Testis (tissue), 3 donors: ENCODE data around the gene SYNE2. TPM values are rescaled to one million over a fixed set of nuclear protein-coding genes. Genes with fewer than 3 reads are reported as not detected.

ENCODE experiments used
- DNase-seq: peaks from one replicate; pipeline ENCODE4 v3.0.0-alpha.2; 2019
- H3K27ac ChIP-seq, 2 donors: fragments of 200-600 bp; sonication (generic); one replicate each; pipeline ENCODE4 v1.5.1; 2019
- H3K27me3 ChIP-seq: fragments of 200-600 bp; sonication (generic); one replicate; pipeline ENCODE4 v1.5.1; 2019
- H3K36me3 ChIP-seq: fragments of 200-600 bp; sonication (generic); one replicate; pipeline ENCODE4 v1.5.1; 2017; ENCODE audit warnings: low read depth; ENCODE audit errors: missing control alignments
- H3K4me1 ChIP-seq: fragments of 200-600 bp; sonication (generic); one replicate; pipeline ENCODE4 v1.5.1; 2019
- H3K4me3 ChIP-seq, 2 donors: fragments of 200-600 bp; sonication (generic); one replicate each; pipeline ENCODE4 v1.5.1; 2017 to 2019
- H3K9me3 ChIP-seq: fragments of 200-600 bp; sonication (generic); one replicate; pipeline ENCODE4 v1.5.1; 2017
- POLR2A ChIP-seq: fragments of 450-650 bp; IDR thresholded peaks from one replicate; pipeline ENCODE4 v1.6.1; 2017; ENCODE audit warnings: antibody characterized with exemption, mild to moderate bottlenecking, moderate library complexity
- WGBS, 2 donors: methylation state at CpG; one replicate each; pipeline ENCODE4 v1.1.5; 2018; 5-methylcytosine and 5-hydroxymethylcytosine counted together
- intact Hi-C: fragments of 100-400 bp; cut with DNase I; formaldehyde crosslinking; loops from one replicate; pipeline ENCODE4 v1.15.1; 2023; ENCODE audit warnings: low total_unique reads
- polyA plus RNA-seq: library from polyadenylated mRNA; stranded (reverse); fragments of 350-450 nt; fragmentation: Illumina TruSeq; extraction: RNeasy Lipid Tissue Mini Kit (QIAGEN cat#74804); gene quantifications from one replicate; pipeline ENCODE4 v1.2.3, GENCODE V29; 2014; ENCODE audit warnings: low read depth, low replicate concordance; ENCODE audit not compliant: insufficient read depth
- total RNA-seq, 2 donors: library from RNA; depleted of rRNA; stranded (reverse); fragments of >200 nt; gene quantifications; one replicate each; pipeline ENCODE4 v1.2.3, GENCODE V29; 2016
- TF ChIP-seq, protein P1 (sequence below), 3 experiments: fragments of 450-650 bp in 2 of 3; fragments of 200-600 bp in 1 of 3; sonication (generic) in 1 of 3; IDR thresholded peaks; one replicate each; pipeline ENCODE4 v1.5.1; 2016 to 2019; ENCODE audit warnings: antibody characterized with exemption in 3 of 3, mild to moderate bottlenecking in 2 of 3, moderate library complexity in 1 of 3

The SYNE2 gene
- total and polyA plus RNA-seq, 3 donors from 2014 or later, result 74.6 to 519 (median 511) TPM

DNA sequence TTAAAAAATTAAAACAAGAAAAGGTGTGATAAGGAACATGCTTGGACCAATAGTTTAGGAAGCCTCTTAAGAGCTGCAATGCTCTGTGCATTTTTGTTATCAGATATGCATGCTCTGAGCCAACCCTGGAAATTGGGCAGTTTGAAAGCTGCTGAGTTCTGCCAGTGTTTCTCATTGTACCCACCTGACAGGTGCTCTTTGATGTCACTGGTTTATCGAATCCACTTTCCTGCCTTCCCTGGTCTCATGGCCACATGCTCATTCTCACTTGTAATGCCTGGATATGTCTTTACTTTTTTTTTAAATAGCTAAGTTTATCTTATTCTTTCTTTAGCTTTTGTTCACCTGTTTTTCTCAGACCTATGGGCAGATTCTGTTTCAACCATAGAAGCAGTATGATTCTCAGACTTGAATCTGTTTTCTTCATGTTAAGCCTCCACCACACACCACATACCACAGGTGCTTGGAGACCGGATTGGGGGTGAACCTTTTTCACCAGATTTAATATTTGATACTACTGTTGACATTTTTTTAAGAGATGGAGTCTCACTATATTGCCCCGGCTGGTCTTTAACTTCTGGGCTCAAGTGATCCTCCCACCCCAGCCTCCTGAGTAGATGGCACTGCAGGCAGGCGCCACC is 350.7 kb downstream of the SYNE2 start:
- 86 to 89% methylated on average over 4 of the region's 4 CpGs for WGBS, 2 donors
- no peak for DNase-seq
- intact Hi-C loops, result no loop called here
- Histone ChIP-seq H3K4me3 (no peak overlapping the region), H3K4me1 (peaks cover 31% of the 10 kb centered on the region), H3K27me3 (no peaks in the 10 kb centered on the region), H3K27ac (peak overlapping the region in 1 of 2 donors; percentile 15), H3K36me3 (no peaks in the 10 kb centered on the region), H3K9me3 (no peaks in the 10 kb centered on the region)
- no peak for TF ChIP-seq POLR2A
- TF ChIP-seq, protein P1, sequence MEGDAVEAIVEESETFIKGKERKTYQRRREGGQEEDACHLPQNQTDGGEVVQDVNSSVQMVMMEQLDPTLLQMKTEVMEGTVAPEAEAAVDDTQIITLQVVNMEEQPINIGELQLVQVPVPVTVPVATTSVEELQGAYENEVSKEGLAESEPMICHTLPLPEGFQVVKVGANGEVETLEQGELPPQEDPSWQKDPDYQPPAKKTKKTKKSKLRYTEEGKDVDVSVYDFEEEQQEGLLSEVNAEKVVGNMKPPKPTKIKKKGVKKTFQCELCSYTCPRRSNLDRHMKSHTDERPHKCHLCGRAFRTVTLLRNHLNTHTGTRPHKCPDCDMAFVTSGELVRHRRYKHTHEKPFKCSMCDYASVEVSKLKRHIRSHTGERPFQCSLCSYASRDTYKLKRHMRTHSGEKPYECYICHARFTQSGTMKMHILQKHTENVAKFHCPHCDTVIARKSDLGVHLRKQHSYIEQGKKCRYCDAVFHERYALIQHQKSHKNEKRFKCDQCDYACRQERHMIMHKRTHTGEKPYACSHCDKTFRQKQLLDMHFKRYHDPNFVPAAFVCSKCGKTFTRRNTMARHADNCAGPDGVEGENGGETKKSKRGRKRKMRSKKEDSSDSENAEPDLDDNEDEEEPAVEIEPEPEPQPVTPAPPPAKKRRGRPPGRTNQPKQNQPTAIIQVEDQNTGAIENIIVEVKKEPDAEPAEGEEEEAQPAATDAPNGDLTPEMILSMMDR (IDR thresholded peaks at IDR 0.05), result no peak

DNA sequence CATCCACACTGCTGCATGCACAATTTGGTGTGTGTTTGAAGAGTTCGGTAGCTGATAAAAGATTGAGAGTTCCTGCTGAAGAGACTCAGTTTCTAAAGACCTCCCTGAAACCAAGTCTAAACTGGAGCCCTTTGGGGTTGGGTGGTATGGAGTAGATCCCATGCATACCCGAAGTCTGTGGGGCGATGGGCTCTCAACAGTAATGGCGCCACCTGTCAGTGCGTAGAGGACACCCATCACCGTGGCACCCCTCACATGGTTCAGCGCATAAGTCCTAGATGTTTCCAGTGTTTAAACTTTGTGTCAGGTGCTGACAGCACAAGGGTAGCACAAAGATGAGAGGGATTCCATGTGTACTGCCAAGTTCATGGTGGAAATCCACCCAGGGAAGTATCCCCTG is 355.5 kb downstream of the SYNE2 start:
- Histone ChIP-seq H3K27me3 (no peaks in the 10 kb centered on the region), H3K9me3 (no peaks in the 10 kb centered on the region), H3K4me1 (peaks cover 13% of the 10 kb centered on the region), H3K36me3 (no peaks in the 10 kb centered on the region), H3K27ac (no peak overlapping the region), H3K4me3 (no peak overlapping the region)
- intact Hi-C loops, result no loop called here
- no peak for DNase-seq
- TF ChIP-seq POLR2A, result no peak
- TF ChIP-seq, protein P1 (IDR thresholded peaks at IDR 0.05), result no peak
- 93 to 97% methylated on average over 7 of the region's 7 CpGs for WGBS, 2 donors

DNA sequence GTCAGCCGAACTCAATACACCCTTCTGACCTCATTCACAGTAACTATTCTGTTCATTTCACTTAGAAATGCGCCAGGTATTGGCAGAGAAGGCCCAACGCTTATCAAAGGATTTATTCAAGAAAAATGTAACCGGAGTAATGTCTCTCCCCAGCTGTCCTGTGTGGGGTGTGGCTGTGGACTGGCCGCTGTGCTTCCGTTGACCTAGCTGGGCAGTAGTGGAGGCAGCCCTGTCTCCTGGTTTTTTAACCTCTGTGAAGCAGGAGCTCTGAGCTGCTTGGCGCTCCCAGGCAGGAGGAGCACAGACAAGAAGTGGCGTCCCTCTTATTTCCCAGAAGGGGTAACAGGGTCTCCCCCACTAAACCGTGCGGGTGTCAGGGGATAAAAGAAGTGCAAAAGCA is 356.2 kb downstream of the SYNE2 start:
- intact Hi-C loops, result no loop called here
- no peak overlapping the region for H3K4me3 ChIP-seq
- 66 to 86% methylated on average over 10 of the region's 10 CpGs for WGBS, 2 donors
- DNase-seq, result no peak
- no peaks in the 10 kb centered on the region for H3K36me3 ChIP-seq
- H3K27ac ChIP-seq, result peak overlapping the region; percentile 6 to 47
- TF ChIP-seq POLR2A, result no peak
- TF ChIP-seq, protein P1 (IDR thresholded peaks at IDR 0.05), result no peak
- H3K9me3 ChIP-seq, result no peaks in the 10 kb centered on the region
- H3K27me3 ChIP-seq, result no peaks in the 10 kb centered on the region
- peaks cover 13% of the 10 kb centered on the region for H3K4me1 ChIP-seq

DNA sequence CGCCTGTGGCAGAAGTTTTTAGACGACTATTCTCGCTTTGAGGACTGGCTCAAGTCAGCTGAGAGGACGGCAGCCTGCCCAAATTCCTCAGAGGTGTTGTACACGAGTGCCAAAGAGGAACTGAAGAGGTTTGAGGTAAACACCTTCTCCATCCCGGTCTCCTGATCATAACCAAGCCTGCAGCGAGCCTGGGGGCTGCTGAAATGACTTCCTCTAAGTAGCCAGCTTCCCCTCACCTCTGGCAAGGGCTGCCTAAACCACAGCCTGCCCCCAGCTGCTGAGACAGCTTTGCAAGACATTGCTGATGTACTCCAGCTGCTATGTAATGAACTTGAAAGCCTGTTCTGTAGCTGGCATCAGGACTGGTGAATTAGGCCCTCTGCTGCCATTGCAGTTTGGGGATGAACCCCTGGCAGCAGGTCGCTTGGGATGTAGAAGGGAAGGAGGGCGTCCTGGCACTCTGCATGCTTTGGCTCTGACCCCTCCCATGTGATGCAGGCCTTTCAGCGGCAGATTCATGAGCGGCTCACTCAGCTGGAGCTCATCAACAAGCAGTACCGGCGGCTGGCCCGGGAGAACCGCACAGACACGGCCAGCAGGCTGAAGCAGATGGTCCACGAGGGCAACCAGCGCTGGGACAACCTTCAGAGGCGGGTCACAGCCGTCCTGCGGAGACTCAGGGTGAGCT is 356.8 kb downstream of the SYNE2 start:
- Histone ChIP-seq H3K27me3 (no peaks in the 10 kb centered on the region), H3K4me3 (no peak overlapping the region), H3K27ac (peak overlapping the region; percentile 6 to 47), H3K9me3 (no peaks in the 10 kb centered on the region), H3K4me1 (peaks cover 13% of the 10 kb centered on the region), H3K36me3 (no peaks in the 10 kb centered on the region)
- peak; percentile 54 for DNase-seq
- 56 to 65% methylated on average over 7 to 21 of the region's 21 CpGs for WGBS, 2 donors
- intact Hi-C loops, result no loop called here
- no peak for TF ChIP-seq POLR2A
- TF ChIP-seq, protein P1 (IDR thresholded peaks at IDR 0.05), result no peak
